K562 (cell line): ENCODE results near the gene ZNF839. TPM values are rescaled to one million over a fixed set of nuclear protein-coding genes. Genes with fewer than 3 reads are reported as not detected.
A peak's percentile ranks its signal among the peaks of the same experiment; 100 is the strongest.

ENCODE experiments used
- ATAC-seq: fragments of 200-7000 bp; cut with Tn5 transposase; 3 replicates; pipeline ENCODE4 v1.9.1; 2020; ENCODE audit warnings: moderate library complexity
- BruUV-seq: library from RNA; stranded (reverse); fragments of 400-500 nt; replicated peaks from 2 replicates; lab custom pipeline; 2021; lab: Mats Ljungman, UMichigan
- CTCF ChIA-PET: fragments of 300-600 bp; formaldehyde crosslinking; extraction: SDS; loops from one replicate; lab custom pipeline; 2021; ENCODE audit warnings: low intra/inter-chr PET ratio; lab: Yijun Ruan, JAX
- POLR2A ChIA-PET: fragments of 300-600, 350-650 bp; sonication (Branson Sonifier 250); formaldehyde crosslinking; extraction: SDS; loops from one replicate; lab custom pipeline; 2021; ENCODE audit warnings: antibody characterized with exemption, inconsistent platforms; lab: Yijun Ruan, JAX
- DNase-seq, 4 experiments: peaks; one replicate each; pipeline versions ENCODE4 v3.0.0 to v3.0.0-alpha.2; 2011 to 2018; ENCODE audit warnings: low spot score in 3 of 4, mixed read lengths in 3 of 4; ENCODE audit errors: extremely low read depth in 1 of 4
- FAIRE-seq: peaks from 2 replicates; lab custom pipeline; 2011; peaks lifted over from hg19 to GRCh38; lab: Jason Lieb, UNC
- H2AFZ ChIP-seq: 2 replicates; pipeline ENCODE4 v1.6.0; 2011; ENCODE audit warnings: low read depth, low read length, control low read depth, inconsistent platforms
- H3K27ac ChIP-seq: fragments of 200-600 bp; 3 replicates; pipeline ENCODE4 v1.8.0; 2011; ENCODE audit warnings: low read depth, mild to moderate bottlenecking, control low read depth, inconsistent platforms, low read length, moderate library complexity, mixed read lengths; ENCODE audit errors: extremely low read depth
- H3K27me3 ChIP-seq, 2 experiments: fragments of 300-600 bp in 1 of 2; 2 replicates in 1 of 2; 3 replicates in 1 of 2; pipeline versions ENCODE4 v1.6.0 to v1.8.0; 2011; ENCODE audit warnings: inconsistent platforms in 2 of 2, low read length in 2 of 2, mild to moderate bottlenecking in 1 of 2, mixed read lengths in 1 of 2, moderate library complexity in 1 of 2; ENCODE audit not compliant: control insufficient read depth in 2 of 2, insufficient read depth in 2 of 2
- H3K36me3 ChIP-seq: fragments of 300-600 bp; 3 replicates; pipeline ENCODE4 v1.8.0; 2011; ENCODE audit warnings: mild to moderate bottlenecking, low read length, inconsistent platforms; ENCODE audit not compliant: control insufficient read depth, insufficient read depth
- H3K4me1 ChIP-seq, 2 experiments: fragments of 200-600 bp in 1 of 2; replicated peaks in 1 of 2; 2 replicates in 1 of 2; 3 replicates in 1 of 2; pipeline versions ENCODE4 v1.5.1 to v1.8.0; 2011; ENCODE audit warnings: inconsistent platforms in 2 of 2, low read length in 2 of 2, mild to moderate bottlenecking in 1 of 2, mixed read lengths in 1 of 2, moderate library complexity in 1 of 2; ENCODE audit not compliant: control insufficient read depth in 2 of 2, insufficient read depth in 2 of 2
- H3K4me2 ChIP-seq: 2 replicates; pipeline ENCODE4 v1.6.1; 2011; ENCODE audit warnings: low read length, control low read depth, inconsistent platforms, mixed read lengths; ENCODE audit not compliant: insufficient read depth
- H3K4me3 ChIP-seq: fragments of 200-600 bp; sonication (generic), shearing (Covaris generic); 2 replicates; pipeline ENCODE4 v1.5.1; 2016; ENCODE audit warnings: control low read depth, inconsistent platforms
- H3K79me2 ChIP-seq: fragments of 200-600 bp; 3 replicates; pipeline ENCODE4 v1.8.0; 2011; ENCODE audit warnings: low read length, inconsistent platforms; ENCODE audit not compliant: control insufficient read depth, insufficient read depth
- H3K9ac ChIP-seq, 2 experiments: 2 replicates each; pipeline versions ENCODE4 v1.6.0 to v1.6.1; 2011; ENCODE audit warnings: low read depth in 2 of 2, low read length in 2 of 2, control low read depth in 1 of 2, inconsistent platforms in 1 of 2, mild to moderate bottlenecking in 1 of 2, mixed read lengths in 1 of 2; ENCODE audit not compliant: insufficient read depth in 1 of 2
- H3K9me1 ChIP-seq: one replicate; pipeline ENCODE4 v1.6.0; 2011; ENCODE audit warnings: inconsistent platforms, mild to moderate bottlenecking, low read length, moderate library complexity; ENCODE audit not compliant: control insufficient read depth, insufficient read depth
- H3K9me3 ChIP-seq: replicated peaks from 2 replicates; pipeline ENCODE4 v1.5.1; 2011; ENCODE audit warnings: low read depth, low read length, inconsistent platforms; ENCODE audit not compliant: control insufficient read depth, insufficient read depth
- H4K20me1 ChIP-seq: replicated peaks from 2 replicates; pipeline ENCODE4 v1.6.1; 2011; ENCODE audit warnings: low read length, inconsistent platforms, mixed read lengths; ENCODE audit not compliant: control insufficient read depth, insufficient read depth
- BCOR ChIP-seq: fragments of 450-650 bp; IDR thresholded peaks from 2 replicates; pipeline ENCODE4 v1.6.1; 2016
- EP400 ChIP-seq: fragments of 450-650 bp; IDR thresholded peaks from 2 replicates; pipeline ENCODE4 v1.6.1; 2017; ENCODE audit warnings: antibody characterized with exemption, mild to moderate bottlenecking, moderate library complexity
- HMG20A ChIP-seq: fragments of 450-650 bp; formaldehyde crosslinking; conservative IDR thresholded peaks from 2 replicates; pipeline ENCODE4 v1.4.0; 2020; ENCODE audit warnings: mild to moderate bottlenecking, mixed read lengths
- HMGXB4 ChIP-seq: sonication (generic); formaldehyde crosslinking; IDR thresholded peaks from 2 replicates; pipeline ENCODE4 v1.8.1; 2023; ENCODE audit warnings: mild to moderate bottlenecking, missing genetic modification reagents
- MTA1 ChIP-seq: fragments of 450-650 bp; IDR thresholded peaks from 2 replicates; pipeline ENCODE4 v1.6.1; 2017; ENCODE audit warnings: borderline replicate concordance
- NR2C1 ChIP-seq, 2 experiments: fragments of 450-650 bp; IDR thresholded peaks; 2 replicates each; pipeline ENCODE4 v1.6.1; 2017; ENCODE audit warnings: mild to moderate bottlenecking in 2 of 2, antibody characterized with exemption in 1 of 2, inconsistent platforms in 1 of 2, missing compliant biosample characterization in 1 of 2, missing genetic modification characterization in 1 of 2
- POLR2G ChIP-seq: fragments of 200-400 bp; formaldehyde crosslinking; IDR thresholded peaks from 2 replicates; pipeline ENCODE4 v1.6.1; 2017; ENCODE audit warnings: low read depth, mild to moderate bottlenecking, antibody characterized with exemption, low read length, moderate library complexity
- TAF1 ChIP-seq: IDR thresholded peaks from 2 replicates; pipeline ENCODE4 v1.6.1; 2011; ENCODE audit warnings: mild to moderate bottlenecking, low read length, moderate library complexity; ENCODE audit not compliant: insufficient read depth, control insufficient read depth, severe bottlenecking; ENCODE audit errors: extremely low read depth
- XRCC4 ChIP-seq: IDR thresholded peaks from one replicate; pipeline ENCODE4 v1.6.1; 2011; ENCODE audit not compliant: insufficient read depth, insufficient read length; ENCODE audit errors: extremely low read depth
- ZBTB2 ChIP-seq: fragments of 450-650 bp; IDR thresholded peaks from 2 replicates; pipeline ENCODE4 v1.6.1; 2016; ENCODE audit warnings: antibody characterized with exemption
- ZNF140 ChIP-seq: fragments of 250-450 bp; sonication (Bioruptor Pico); IDR thresholded peaks from 2 replicates; pipeline ENCODE4 v1.8.0; 2021; ENCODE audit warnings: moderate library complexity, mild to moderate bottlenecking, inconsistent platforms
- ZNF316 ChIP-seq: fragments of 450-650 bp; IDR thresholded peaks from 2 replicates; pipeline ENCODE4 v1.6.1; 2016
- ZNF655 ChIP-seq: fragments of 250-450 bp; sonication (Bioruptor Pico); IDR thresholded peaks from 2 replicates; pipeline ENCODE4 v1.5.0; 2021
- WGBS: fragments of 100-300 bp; shearing (Covaris generic); methylation state at CpG from one replicate; pipeline ENCODE4 v1.1.6; 2016; ENCODE audit warnings: low coverage, mixed read lengths; ENCODE audit not compliant: insufficient coverage; ENCODE audit errors: missing lambda C conversion rate; 5-methylcytosine and 5-hydroxymethylcytosine counted together
- in situ Hi-C: fragments of 300-500 bp; cut with MboI; formaldehyde crosslinking; loops from 4 replicates; pipeline ENCODE4 v1.15.0; 2018; ENCODE audit warnings: inconsistent platforms, mixed read lengths
- intact Hi-C: fragments of 100-400 bp; cut with micrococcal nuclease; formaldehyde crosslinking; loops from 2 replicates; pipeline ENCODE4 v1.14.2; 2022
- polyA plus RNA-seq, 8 experiments: library from polyadenylated mRNA; depleted of rRNA in 4 of 8; stranded (reverse) in 5 of 8; unstranded in 3 of 8; fragments of >200 nt; fragmentation: Nextera tagmentation in 2 of 8; fragmentation: Illumina TruSeq in 1 of 8; extraction: Ambion mirVana in 2 of 8; extraction: Trizol in 1 of 8; gene quantifications; 2 replicates each; pipeline versions ENCODE4 v1.2.1 to v1.2.3, GENCODE V29; 2011 to 2014; ENCODE audit warnings: inconsistent platforms in 1 of 8, missing spikeins in 1 of 8
- total RNA-seq, 7 experiments: library from RNA; depleted of rRNA in 6 of 7; stranded (reverse); fragments of >200 nt in 6 of 7; fragmentation: Illumina TruSeq in 2 of 7; extraction: Trizol in 2 of 7; gene quantifications; 2 replicates each; pipeline versions ENCODE4 v1.2.1 to v1.2.3, GENCODE V29; 2011 to 2021; ENCODE audit warnings: low replicate concordance in 1 of 7

Gene ZNF839
- total and polyA plus RNA-seq, 9 of the 15 experiments (the other 6 are each of a cell fraction or from before 2014, with no cell fraction given) = 0.42 to 8.4 (median 5.7) TPM

- ChIA-PET POLR2A (no interaction called here), CTCF (no interaction called here)
- no peak overlapping the region for H3K4me3 ChIP-seq
- H3K9me1 ChIP-seq = no peaks in the 10 kb centered on the region
- no peaks in the 10 kb centered on the region for H3K79me2 ChIP-seq
- DNase-seq = no peak
- peaks cover 23% of the 10 kb centered on the region; the same call in 2 of the 3 replicates for H3K36me3 ChIP-seq
- in situ Hi-C loops = no loop called here
- no peak for FAIRE-seq
- no peak overlapping the region for H3K4me2 ChIP-seq
- ATAC-seq = no peak; the same call in 2 of the 3 replicates
- no TSS peak for BruUV-seq
- no peak overlapping the region for H3K9ac ChIP-seq
- intact Hi-C loops = no loop called here
- TF ChIP-seq EP400 (no peak), POLR2G (peak; percentile 37; the same call in 1 of the 2 replicates)
- no peaks in the 10 kb centered on the region; a peak in 1 of 5 replicates for H3K4me1 ChIP-seq
- no peak overlapping the region for H2AFZ ChIP-seq
- H4K20me1 ChIP-seq = no peaks in the 10 kb centered on the region
- H3K27ac ChIP-seq = no peak overlapping the region
- WGBS = 84% methylated on average over 7 of the region's 8 CpGs
- no peaks in the 10 kb centered on the region for H3K9me3 ChIP-seq
- no peaks in the 10 kb centered on the region for H3K27me3 ChIP-seq
Observed at GRCh38 chr14:102341566-102341965, 22.0 kb downstream of the ZNF839 start.

GRCh38 chr14:102342238-102342637, 22.7 kb downstream of the ZNF839 start:
- no peak for FAIRE-seq
- Histone ChIP-seq H2AFZ (no peak overlapping the region), H3K9ac (no peak overlapping the region), H3K4me3 (no peak overlapping the region), H3K27me3 (no peaks in the 10 kb centered on the region), H3K36me3 (peaks cover 23% of the 10 kb centered on the region), H3K27ac (no peak overlapping the region), H3K9me1 (no peaks in the 10 kb centered on the region), H3K9me3 (no peaks in the 10 kb centered on the region), H4K20me1 (no peaks in the 10 kb centered on the region), H3K79me2 (no peaks in the 10 kb centered on the region), H3K4me1 (no peaks in the 10 kb centered on the region; a peak in 1 of 5 replicates), H3K4me2 (no peak overlapping the region)
- BruUV-seq = no TSS peak
- in situ Hi-C loops (no loop called here), intact Hi-C loops (no loop called here)
- 93% methylated on average over 4 of the region's 5 CpGs for WGBS
- no peak for DNase-seq
- POLR2A ChIA-PET = no interaction called here
- CTCF ChIA-PET = no interaction called here
- ATAC-seq = no peak
- no peak for TF ChIP-seq TAF1
- TF ChIP-seq HMGXB4 (CRISPR knock-in tag) = no peak
- TF ChIP-seq HMG20A (CRISPR knock-in tag) = no peak
- TF ChIP-seq BCOR = no peak
- TF ChIP-seq ZNF316 = no peak
- TF ChIP-seq MTA1 = no peak
- no peak for TF ChIP-seq ZNF140 (CRISPR knock-in tag)
- TF ChIP-seq NR2C1 (IDR thresholded peaks at IDR 0.05) = no peak
- TF ChIP-seq NR2C1 (tag; IDR thresholded peaks at IDR 0.05) = no peak
- no peak for TF ChIP-seq ZNF655
- TF ChIP-seq ZBTB2 = no peak
- no peak for TF ChIP-seq XRCC4
